OCI-LY3 (cell line): Measurements from ENCODE around the gene DDX41.

Source experiments
- CTCF ChIP-seq: fragments of 200-600, 300-600 bp; sonication (generic); IDR thresholded peaks from 2 replicates; pipeline ENCODE4 v1.5.1; 2014; ENCODE audit warnings: antibody characterized with exemption, low read length, low read depth
- EZH2phosphoT487 ChIP-seq: fragments of 200-600 bp; shearing (Covaris generic); IDR thresholded peaks from 2 replicates; pipeline ENCODE4 v1.6.1; 2018; ENCODE audit warnings: antibody characterized with exemption, mixed run types, low read depth

- TF ChIP-seq CTCF: no peak
- TF ChIP-seq EZH2phosphoT487: no peak
Observed at GRCh38 chr5:177512736-177513380, 3.9 kb downstream of the DDX41 start.
